GM06990 (cell line): ENCODE data around the gene IGF2BP2.

ENCODE experiments used
- DNase-seq: peaks from one replicate; pipeline ENCODE4 v3.0.0-alpha.2; 2011; ENCODE audit not compliant: insufficient read length; ENCODE audit errors: extremely low read depth
- H3K27me3 ChIP-seq: replicated peaks from 2 replicates; pipeline ENCODE4 v1.6.0; 2011; ENCODE audit warnings: low read length; ENCODE audit not compliant: control insufficient read depth, insufficient read depth
- H3K36me3 ChIP-seq: 2 replicates; pipeline ENCODE4 v1.5.1; 2011; ENCODE audit warnings: low read length; ENCODE audit not compliant: control insufficient read depth, insufficient read depth
- H3K4me3 ChIP-seq: replicated peaks from 2 replicates; pipeline ENCODE4 v1.5.1; 2011; ENCODE audit warnings: low read depth, mild to moderate bottlenecking, control low read depth, low read length
- TF ChIP-seq, protein P1 (sequence below): IDR thresholded peaks from 2 replicates; pipeline ENCODE4 v1.5.1; 2011; ENCODE audit warnings: low read length, control low read depth, mild to moderate bottlenecking, inconsistent platforms; ENCODE audit not compliant: insufficient read depth, poor library complexity, severe bottlenecking

The IGF2BP2 gene

DNA sequence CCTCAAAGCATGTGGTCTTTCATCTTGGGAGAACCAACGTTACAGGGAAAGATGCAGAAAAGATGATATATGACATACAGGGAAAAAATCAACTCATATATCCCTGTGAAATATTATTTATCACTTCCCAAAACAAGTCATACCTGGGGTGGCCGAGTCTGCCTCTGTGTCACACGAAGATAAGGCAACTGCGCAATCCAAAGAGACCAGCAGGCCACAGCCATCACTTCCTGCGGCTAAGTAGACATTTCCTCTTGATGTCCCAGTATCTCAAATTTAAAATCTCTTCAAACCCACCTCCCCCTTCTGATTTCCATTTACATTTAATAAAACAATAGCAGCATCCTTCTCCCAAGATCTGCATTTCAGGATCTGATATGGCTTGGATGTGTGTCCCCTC, 71.5 kb downstream of the IGF2BP2 start:
- Histone ChIP-seq H3K4me3 (no peak overlapping the region), H3K27me3 (no peaks in the 10 kb centered on the region; the same call in 1 of the 2 replicates), H3K36me3 (no peaks in the 10 kb centered on the region)
- no peak for DNase-seq
- TF ChIP-seq, protein P1, sequence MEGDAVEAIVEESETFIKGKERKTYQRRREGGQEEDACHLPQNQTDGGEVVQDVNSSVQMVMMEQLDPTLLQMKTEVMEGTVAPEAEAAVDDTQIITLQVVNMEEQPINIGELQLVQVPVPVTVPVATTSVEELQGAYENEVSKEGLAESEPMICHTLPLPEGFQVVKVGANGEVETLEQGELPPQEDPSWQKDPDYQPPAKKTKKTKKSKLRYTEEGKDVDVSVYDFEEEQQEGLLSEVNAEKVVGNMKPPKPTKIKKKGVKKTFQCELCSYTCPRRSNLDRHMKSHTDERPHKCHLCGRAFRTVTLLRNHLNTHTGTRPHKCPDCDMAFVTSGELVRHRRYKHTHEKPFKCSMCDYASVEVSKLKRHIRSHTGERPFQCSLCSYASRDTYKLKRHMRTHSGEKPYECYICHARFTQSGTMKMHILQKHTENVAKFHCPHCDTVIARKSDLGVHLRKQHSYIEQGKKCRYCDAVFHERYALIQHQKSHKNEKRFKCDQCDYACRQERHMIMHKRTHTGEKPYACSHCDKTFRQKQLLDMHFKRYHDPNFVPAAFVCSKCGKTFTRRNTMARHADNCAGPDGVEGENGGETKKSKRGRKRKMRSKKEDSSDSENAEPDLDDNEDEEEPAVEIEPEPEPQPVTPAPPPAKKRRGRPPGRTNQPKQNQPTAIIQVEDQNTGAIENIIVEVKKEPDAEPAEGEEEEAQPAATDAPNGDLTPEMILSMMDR = no peak

DNA sequence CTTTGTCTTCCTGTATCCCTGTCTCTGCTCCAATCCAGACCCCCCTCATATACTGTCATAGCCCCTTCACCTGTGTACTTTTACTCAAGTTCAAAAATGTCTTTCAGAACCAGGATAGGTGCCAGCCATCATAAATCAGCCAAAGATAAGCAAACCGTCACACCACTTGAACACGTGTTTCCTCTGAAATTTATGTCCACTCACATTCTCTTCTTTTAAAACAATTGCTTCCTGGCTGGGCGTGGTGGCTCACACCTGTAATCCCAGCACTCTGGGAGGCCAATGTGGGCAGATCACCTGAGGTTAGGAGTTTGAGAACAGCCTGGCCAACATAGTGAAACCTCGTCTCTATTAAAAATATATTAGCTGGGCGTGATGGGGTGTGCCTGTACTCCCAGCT, 74.1 kb downstream of the IGF2BP2 start:
- H3K27me3 ChIP-seq = no peaks in the 10 kb centered on the region
- DNase-seq = no peak
- TF ChIP-seq, protein P1 = no peak
- H3K36me3 ChIP-seq = no peaks in the 10 kb centered on the region
- H3K4me3 ChIP-seq = no peak overlapping the region

DNA sequence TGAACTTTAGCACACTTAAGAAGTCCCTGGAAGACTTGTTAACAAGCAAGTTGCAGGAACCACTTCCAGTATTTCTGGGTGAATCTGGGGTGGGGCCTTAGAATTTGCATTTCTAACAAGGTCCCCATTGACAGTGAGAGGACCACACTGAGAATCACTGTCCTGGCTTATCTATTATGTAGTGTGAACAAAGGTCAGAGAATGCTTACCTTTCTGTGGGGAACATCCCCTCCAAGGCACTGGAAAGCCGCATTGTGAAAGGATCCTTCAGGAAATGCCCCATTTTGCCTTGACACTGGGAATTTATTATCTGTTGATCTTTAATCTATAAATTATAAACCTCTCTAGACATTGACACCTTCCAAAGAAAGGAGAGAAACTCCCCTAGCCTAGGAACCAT, 74.8 kb downstream of the IGF2BP2 start:
- H3K4me3 ChIP-seq = no peak overlapping the region
- no peak for DNase-seq
- TF ChIP-seq, protein P1 = no peak
- no peaks in the 10 kb centered on the region for H3K36me3 ChIP-seq
- H3K27me3 ChIP-seq = no peaks in the 10 kb centered on the region

DNA sequence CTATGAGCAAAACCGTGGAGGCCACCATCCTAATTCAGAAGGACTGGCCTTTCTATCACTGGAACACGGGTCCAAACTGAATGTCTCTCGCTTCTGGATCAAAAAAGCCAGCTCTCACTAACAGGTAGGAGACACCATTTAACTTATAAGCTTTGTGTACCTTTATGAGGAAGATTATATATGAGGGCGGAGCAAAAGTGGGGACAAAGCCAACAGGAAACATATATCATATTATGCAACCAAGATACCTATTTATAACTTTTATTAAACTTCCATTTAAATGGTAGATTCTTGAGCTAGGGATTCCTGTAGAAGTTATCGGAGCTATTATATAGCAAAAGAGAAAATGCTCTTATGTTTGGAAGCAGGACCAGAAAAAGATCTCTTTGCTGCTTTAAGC, 78.4 kb downstream of the IGF2BP2 start:
- TF ChIP-seq, protein P1 = no peak
- H3K27me3 ChIP-seq = no peaks in the 10 kb centered on the region
- H3K4me3 ChIP-seq = no peak overlapping the region
- no peak for DNase-seq
- H3K36me3 ChIP-seq = no peaks in the 10 kb centered on the region

DNA sequence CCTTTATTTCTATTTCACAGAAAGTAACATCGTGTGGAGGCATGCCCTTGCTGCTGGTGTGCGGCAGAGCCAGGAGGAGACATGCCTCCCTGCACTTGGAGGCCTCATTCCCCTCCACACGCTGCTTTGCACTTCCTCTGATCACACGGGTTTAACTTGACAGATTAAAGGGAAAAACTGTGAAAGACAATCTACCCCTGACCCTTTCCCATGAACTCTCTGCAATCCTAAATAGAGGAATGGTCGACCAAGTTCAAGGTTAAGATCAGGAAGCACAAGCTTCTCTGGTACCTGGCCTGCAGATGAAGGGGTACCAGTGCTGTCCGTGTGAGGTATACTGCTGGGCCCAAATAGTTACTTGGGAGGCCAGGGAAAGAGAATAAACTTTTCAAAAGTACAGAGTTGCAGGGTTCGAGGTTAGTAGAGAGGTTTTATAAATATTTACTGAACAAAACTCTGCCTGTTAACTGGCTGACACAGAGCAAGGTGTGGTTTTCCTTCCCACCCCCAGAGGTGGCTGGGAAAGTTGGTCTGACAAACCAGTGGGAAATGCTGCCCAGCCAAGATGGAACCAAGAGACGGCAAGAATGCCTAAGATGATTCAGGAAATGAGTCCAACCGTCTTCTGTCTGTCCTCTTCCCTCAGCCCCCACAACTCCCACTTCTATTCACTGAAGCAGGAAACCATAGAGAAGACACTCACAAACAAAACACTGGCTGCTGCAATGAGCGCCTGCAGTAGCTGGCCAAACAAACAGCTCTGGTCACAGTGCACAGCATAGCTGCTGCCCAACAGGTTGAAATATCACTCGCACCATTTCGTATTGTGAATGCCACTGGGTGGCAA, 79.6 kb downstream of the IGF2BP2 start:
- no peak overlapping the region for H3K4me3 ChIP-seq
- H3K36me3 ChIP-seq = no peaks in the 10 kb centered on the region
- peak; percentile 21 for DNase-seq
- TF ChIP-seq, protein P1 = no peak
- no peaks in the 10 kb centered on the region for H3K27me3 ChIP-seq
